GM12874 (cell line): ENCODE measurements around the gene AP2A1.

ENCODE experiments used
- CTCF ChIP-seq: IDR thresholded peaks from 2 replicates; pipeline ENCODE4 v1.5.1; 2011; ENCODE audit warnings: low read depth, mild to moderate bottlenecking, control low read depth, low read length, moderate library complexity; ENCODE audit not compliant: insufficient read depth

AP2A1 gene

GRCh38 chr19:49803529-49803856 lies 36.7 kb downstream of the AP2A1 start:
- no peak for TF ChIP-seq CTCF

- TF ChIP-seq CTCF: no peak
These were observed 39.2 kb downstream of the AP2A1 start for GRCh38 chr19:49805822-49806619.

- no peak for TF ChIP-seq CTCF
These were observed 39.8 kb downstream of the AP2A1 start for GRCh38 chr19:49806620-49806959.

- TF ChIP-seq CTCF: no peak
These were observed 40.5 kb downstream of the AP2A1 start for GRCh38 chr19:49807058-49807903.

- no peak for TF ChIP-seq CTCF
These were observed 41.3 kb downstream of the AP2A1 start for GRCh38 chr19:49807904-49808675.

GRCh38 chr19:49808711-49809159 lies 41.9 kb downstream of the AP2A1 start:
- no peak for TF ChIP-seq CTCF
